ENCODE data around the gene RTF1. TPM values are rescaled to one million over a fixed set of nuclear protein-coding genes. Genes with fewer than 3 reads are reported as not detected.

RTF1 gene
- total RNA-seq, 1 experiment from 2014 or later: 47.6 TPM

DNA sequence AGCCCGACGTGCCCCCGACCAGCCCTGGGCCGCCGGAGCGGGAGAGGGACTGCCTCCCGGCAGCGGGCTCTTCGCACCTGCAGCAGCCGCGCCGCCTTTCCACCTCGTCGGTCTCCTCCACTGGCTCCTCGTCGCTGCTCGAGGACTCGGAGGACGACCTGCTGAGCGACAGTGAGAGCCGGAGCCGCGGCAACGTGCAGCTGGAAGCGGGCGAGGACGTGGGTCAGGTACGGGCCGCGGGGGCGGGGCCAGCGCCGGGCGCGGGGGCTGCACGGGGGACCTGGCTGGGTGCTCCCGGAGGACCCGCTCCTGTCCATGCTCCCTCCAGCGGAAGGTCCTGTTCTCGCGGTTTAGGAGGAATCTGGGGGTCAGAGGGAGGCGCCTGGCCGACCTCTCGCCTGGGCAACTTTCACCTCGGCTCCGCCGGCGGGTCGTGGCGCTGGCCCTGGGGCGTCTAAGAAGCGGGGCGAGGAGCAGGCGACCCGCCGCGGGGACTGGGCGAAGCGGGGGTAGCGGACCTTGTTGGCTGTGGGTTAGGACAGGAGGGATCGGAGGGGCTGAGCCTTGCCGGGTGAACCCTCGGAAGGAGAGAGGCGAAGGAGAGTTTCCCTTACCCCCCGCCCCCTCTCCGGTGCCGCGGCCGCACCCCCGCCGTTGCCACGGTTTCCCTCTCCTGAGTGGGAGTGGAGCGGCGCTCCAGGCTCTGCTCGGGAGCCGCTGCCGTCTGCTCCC is 77.5 kb downstream of the RTF1 start:
- H3K36me3 ChIP-seq (ENCODE audit: insufficient read depth, low read length, poor library complexity, severe bottlenecking): no peaks in the 10 kb centered on the region
- H3K4me1 ChIP-seq (ENCODE audit: insufficient read depth, low read length, poor library complexity, severe bottlenecking): peaks cover 19% of the 10 kb centered on the region
- intact Hi-C loops (cut with micrococcal nuclease; ENCODE audit: unreplicated experiment): no loop called here
- ChIA-PET CTCF (no interaction called here), POLR2A (ENCODE audit: low non-redundant PET) (no interaction called here)
- TF ChIP-seq EZH2 (IDR thresholded peaks at IDR 0.05; ENCODE audit: borderline replicate concordance, low read depth, low read length, poor library complexity, severe bottlenecking): no peak
- TF ChIP-seq, protein P1, sequence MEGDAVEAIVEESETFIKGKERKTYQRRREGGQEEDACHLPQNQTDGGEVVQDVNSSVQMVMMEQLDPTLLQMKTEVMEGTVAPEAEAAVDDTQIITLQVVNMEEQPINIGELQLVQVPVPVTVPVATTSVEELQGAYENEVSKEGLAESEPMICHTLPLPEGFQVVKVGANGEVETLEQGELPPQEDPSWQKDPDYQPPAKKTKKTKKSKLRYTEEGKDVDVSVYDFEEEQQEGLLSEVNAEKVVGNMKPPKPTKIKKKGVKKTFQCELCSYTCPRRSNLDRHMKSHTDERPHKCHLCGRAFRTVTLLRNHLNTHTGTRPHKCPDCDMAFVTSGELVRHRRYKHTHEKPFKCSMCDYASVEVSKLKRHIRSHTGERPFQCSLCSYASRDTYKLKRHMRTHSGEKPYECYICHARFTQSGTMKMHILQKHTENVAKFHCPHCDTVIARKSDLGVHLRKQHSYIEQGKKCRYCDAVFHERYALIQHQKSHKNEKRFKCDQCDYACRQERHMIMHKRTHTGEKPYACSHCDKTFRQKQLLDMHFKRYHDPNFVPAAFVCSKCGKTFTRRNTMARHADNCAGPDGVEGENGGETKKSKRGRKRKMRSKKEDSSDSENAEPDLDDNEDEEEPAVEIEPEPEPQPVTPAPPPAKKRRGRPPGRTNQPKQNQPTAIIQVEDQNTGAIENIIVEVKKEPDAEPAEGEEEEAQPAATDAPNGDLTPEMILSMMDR (conservative IDR thresholded peaks at IDR 0.05; ENCODE audit: low read depth, low read length): no peak
- H3K27ac ChIP-seq (ENCODE audit: low read depth, low read length, poor library complexity, severe bottlenecking): no peak overlapping the region
- peak; percentile 40 for DNase-seq (ENCODE audit: low spot score)
- BruUV-seq (replicated peaks): no TSS peak
- peak overlapping the region; percentile 53 for H3K4me3 ChIP-seq (ENCODE audit: low read depth, low read length, poor library complexity, severe bottlenecking)
- H3K27me3 ChIP-seq (replicated peaks; ENCODE audit: insufficient read depth, low read depth, low read length, poor library complexity): no peaks in the 10 kb centered on the region
- H3K9me3 ChIP-seq (ENCODE audit: low read depth, low read length, poor library complexity, severe bottlenecking): no peaks in the 10 kb centered on the region

DNA sequence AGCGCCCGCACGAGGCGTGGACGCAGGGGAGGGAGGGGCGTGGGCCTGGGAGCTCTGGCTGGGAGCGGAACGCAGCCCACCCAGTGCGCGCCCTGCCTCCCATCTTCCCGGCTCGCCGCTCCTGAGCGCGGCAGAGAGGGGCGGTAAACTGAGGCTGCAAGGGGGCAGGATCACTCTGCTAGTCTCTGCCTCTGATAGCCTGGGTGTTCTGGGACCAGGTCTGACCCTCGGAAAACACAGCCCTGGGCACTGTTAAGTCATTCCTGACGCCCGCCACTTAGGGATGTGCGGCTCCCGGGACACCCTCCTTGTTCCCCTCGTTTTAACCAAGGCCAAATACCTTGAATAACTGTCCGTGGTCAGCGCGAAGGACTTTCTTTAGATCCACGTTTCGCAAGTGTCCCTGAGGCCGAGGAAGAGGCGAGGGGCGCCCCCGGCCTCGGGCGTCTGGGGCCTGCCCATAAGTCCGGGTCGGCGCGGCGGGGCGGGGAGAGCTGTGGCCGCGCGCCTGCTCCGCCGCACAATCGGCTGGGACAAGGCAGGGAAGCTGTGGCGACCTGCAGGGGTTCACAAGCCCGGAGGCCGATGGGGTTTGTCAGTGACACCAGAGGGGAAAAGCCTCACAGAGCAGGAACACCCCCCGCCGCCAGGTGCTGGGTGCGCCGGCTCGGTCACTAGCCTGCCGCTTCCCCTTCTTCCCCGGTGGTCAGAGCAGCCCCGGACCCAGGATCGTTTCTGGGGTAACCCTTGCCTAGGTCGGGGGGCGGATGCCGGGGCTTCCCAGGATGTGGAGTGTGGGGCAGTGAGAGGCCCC is 78.2 kb downstream of the RTF1 start:
- ChIA-PET POLR2A (ENCODE audit: low non-redundant PET) (no interaction called here), CTCF (interaction anchor here (0.5 kb wide), 1 partner anchor 175 kb away, joined by 10 read pairs; no protein-coding TSS in a partner anchor)
- Histone ChIP-seq H3K27ac (ENCODE audit: low read depth, low read length, poor library complexity, severe bottlenecking) (no peak overlapping the region), H3K4me1 (ENCODE audit: insufficient read depth, low read length, poor library complexity, severe bottlenecking) (peaks cover 19% of the 10 kb centered on the region), H3K4me3 (ENCODE audit: low read depth, low read length, poor library complexity, severe bottlenecking) (peak overlapping the region; percentile 53), H3K36me3 (ENCODE audit: insufficient read depth, low read length, poor library complexity, severe bottlenecking) (no peaks in the 10 kb centered on the region), H3K9me3 (ENCODE audit: low read depth, low read length, poor library complexity, severe bottlenecking) (no peaks in the 10 kb centered on the region), H3K27me3 (replicated peaks; ENCODE audit: insufficient read depth, low read depth, low read length, poor library complexity) (no peaks in the 10 kb centered on the region)
- intact Hi-C loops (cut with micrococcal nuclease; ENCODE audit: unreplicated experiment): no loop called here
- DNase-seq (ENCODE audit: low spot score): no peak
- BruUV-seq (replicated peaks): no TSS peak
- TF ChIP-seq, protein P1 (conservative IDR thresholded peaks at IDR 0.05; ENCODE audit: low read depth, low read length): no peak

DNA sequence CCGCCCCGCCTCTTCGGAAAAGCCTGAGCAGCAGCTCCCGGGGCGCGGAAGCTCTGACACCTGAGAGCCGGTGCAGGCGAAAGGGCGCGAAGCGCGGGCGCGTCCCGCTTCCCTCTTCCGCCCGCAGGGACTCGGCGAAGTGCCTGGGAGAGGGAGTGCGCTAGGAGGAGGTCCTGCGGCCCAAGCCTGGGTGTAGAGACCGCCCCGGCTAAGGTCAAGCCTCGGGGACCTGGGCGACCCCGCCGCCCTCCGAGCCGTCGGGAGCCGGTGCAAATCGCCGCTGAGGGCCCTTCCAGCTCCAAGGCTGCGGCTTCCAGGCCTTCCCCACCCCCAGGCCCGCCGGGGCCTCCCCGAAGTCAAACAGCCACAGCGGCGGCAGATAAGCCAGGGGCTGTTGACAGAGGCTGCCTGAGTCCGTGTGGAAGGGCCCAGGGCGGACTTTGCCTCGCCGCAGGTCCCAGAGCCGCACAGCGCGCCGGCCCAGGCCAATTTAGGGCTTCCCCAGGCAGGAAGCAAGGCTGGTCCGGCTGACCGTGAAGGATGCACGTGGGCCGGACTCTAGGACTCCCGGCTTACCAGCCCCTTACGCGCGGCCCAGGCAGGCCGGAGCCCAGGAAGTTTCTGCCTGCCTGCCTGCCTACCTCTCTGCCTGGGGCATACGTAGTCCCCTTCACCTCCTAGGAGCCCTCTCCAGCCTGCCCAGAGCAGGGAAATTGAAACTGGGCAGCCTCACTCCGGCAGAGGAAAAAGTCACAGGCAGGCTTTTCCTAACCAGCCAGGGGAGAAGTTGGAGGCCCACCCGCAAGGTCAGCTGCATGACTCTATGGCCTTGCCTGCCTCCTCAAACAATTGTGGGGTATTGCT is 79.1 kb downstream of the RTF1 start:
- Histone ChIP-seq H3K9me3 (ENCODE audit: low read depth, low read length, poor library complexity, severe bottlenecking) (no peaks in the 10 kb centered on the region), H3K27ac (ENCODE audit: low read depth, low read length, poor library complexity, severe bottlenecking) (no peak overlapping the region), H3K4me3 (ENCODE audit: low read depth, low read length, poor library complexity, severe bottlenecking) (no peak overlapping the region), H3K4me1 (ENCODE audit: insufficient read depth, low read length, poor library complexity, severe bottlenecking) (peaks cover 21% of the 10 kb centered on the region), H3K27me3 (replicated peaks; ENCODE audit: insufficient read depth, low read depth, low read length, poor library complexity) (no peaks in the 10 kb centered on the region), H3K36me3 (ENCODE audit: insufficient read depth, low read length, poor library complexity, severe bottlenecking) (no peaks in the 10 kb centered on the region)
- intact Hi-C loops (cut with micrococcal nuclease; ENCODE audit: unreplicated experiment): no loop called here
- POLR2A ChIA-PET (ENCODE audit: low non-redundant PET): no interaction called here
- CTCF ChIA-PET: no interaction called here
- TF ChIP-seq EZH2 (IDR thresholded peaks at IDR 0.05; ENCODE audit: borderline replicate concordance, low read depth, low read length, poor library complexity, severe bottlenecking): no peak
- TF ChIP-seq, protein P1 (conservative IDR thresholded peaks at IDR 0.05; ENCODE audit: low read depth, low read length): no peak
- no TSS peak for BruUV-seq (replicated peaks)
- no peak for DNase-seq (ENCODE audit: low spot score)

Measured in A673 (cell line).